Embryonic facial prominence (tissue), 1 donor: ENCODE results near the gene IL6.
"Not testable (repeated sequence)": the region's sequence is repeated elsewhere in the genome, so short reads cannot be mapped to it uniquely, and the experiment has no call there.

ENCODE experiments used
- DNase-seq: peaks from one replicate; pipeline ENCODE4 v3.0.0-alpha.2; 2016; ENCODE audit errors: extremely low spot score

IL6 gene

GRCh38 chr7:22703978-22704610 lies 22.9 kb upstream of the IL6 start:
- not testable (repeated sequence) for DNase-seq

GRCh38 chr7:22704722-22705121 lies 22.3 kb upstream of the IL6 start:
- DNase-seq = not testable (repeated sequence)

DNA sequence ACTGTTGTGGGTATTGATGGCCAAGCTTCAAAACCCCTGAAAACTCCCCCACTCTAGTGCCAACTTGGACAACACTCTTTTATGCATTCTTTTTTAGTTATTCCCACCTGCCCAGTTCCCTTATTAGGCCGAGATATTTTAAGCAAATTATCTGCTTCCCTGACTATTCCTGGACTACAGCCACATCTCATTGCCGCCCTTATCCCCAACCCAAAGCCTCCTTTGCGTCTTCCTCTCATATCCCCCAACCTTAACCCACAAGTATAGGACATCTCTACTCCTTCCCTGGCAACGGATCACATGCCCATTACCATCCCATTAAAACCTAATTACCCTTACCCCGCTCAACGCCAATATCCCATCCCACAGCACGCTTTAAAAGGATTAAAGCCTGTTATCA lies 21.1 kb upstream of the IL6 start:
- not testable (repeated sequence) for DNase-seq

DNA sequence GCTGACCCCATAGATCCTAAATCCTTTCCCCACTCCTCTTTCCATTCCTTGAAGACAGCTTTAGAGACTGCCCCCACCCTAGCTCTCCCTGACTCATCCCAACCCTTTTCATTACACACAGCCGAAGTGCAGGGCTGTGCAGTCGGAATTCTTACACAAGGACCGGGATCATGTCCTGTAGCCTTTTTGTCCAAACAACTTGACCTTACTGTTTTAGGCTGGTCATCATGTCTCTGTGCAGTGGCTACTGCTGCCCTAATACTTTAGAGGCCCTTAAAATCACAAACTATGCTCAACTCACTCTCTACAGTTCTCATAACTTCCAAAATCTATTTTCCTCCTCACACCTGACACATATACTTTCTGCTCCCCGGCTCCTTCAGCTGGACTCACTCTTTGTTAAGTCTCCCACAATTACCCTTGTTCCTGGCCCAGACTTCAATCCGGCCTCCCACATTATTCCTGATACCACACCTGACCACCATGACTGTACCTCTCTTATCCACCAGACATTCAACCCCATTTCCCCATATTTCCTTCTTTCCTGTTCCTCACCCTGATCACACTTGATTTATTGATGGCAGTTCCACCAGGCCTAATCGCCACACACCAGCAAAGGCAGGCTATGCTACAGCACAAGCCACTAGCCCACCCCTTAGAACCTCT lies 19.8 kb upstream of the IL6 start:
- not testable (repeated sequence) for DNase-seq

GRCh38 chr7:22708214-22708613 lies 18.8 kb upstream of the IL6 start:
- not testable (repeated sequence) for DNase-seq

DNA sequence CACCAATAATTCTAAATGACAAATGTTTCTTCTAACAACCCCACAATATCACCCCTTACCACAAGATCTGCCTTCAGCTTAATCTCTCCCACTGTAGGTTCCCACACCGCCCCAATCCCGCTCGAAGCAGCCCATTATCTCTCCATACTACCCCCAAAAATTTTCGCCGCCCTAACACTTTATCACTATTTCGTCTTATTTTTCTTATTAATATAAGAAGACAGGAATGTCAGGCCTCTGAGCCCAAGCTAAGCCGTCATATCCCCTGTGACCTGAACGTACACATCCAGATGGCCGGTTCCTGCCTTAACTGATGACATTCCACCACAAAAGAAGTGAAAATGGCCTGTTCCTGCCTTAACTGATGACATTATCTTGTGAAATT lies 18.3 kb upstream of the IL6 start:
- not testable (repeated sequence) for DNase-seq

- not testable (repeated sequence) for DNase-seq
Measured at GRCh38 chr7:22709062-22709829, 17.8 kb upstream of the IL6 start.

- DNase-seq = no peak
Measured at GRCh38 chr7:22709857-22710256, 17.1 kb upstream of the IL6 start.

- no peak for DNase-seq
Measured at GRCh38 chr7:22712999-22713398, 14.0 kb upstream of the IL6 start.

GRCh38 chr7:22713463-22713862 lies 13.5 kb upstream of the IL6 start:
- DNase-seq = no peak

DNA sequence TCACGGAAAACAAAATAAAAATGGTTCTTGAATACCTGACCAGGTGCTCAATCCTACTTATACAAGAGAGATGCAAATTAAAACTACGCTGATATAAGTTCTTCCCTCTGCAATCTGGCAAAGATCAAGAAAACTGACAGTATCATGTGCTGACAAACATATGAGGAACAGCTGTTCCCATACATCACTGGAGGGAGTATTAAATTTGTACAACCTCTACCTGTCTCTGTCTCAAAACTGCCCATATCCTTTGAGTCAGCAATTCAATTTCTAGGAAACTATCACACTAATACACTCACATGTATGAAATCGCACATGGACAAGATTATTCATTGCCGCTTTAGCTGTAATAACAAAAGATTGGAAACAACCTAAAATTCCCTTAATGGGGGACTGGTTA lies 11.0 kb upstream of the IL6 start:
- DNase-seq = no peak

GRCh38 chr7:22717760-22718159 lies 9.2 kb upstream of the IL6 start:
- no peak for DNase-seq

DNA sequence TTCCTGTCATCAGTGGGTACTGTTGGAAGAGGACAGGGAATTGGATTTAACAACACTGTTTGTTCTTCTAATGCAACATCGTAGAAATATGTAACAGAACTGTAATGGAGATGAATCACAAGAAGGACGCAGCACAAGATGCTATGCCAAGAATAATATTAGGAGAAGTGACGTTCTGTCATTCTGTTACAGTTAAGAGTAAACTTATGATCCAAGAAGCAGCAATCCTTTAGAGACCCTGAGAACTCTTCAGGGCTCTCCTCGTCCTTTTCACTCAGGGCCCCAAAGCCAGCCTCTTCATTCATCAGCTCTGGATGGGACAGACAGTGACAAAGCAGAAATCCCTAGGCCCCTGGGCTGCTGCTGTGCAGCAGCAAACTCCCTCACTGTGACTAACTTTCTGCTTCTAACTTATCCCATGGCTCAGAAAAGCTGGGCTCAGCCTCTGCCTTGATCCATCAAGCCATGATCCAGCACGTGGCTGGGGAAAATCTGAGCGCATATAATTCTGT lies 8.7 kb upstream of the IL6 start:
- DNase-seq = no peak

DNA sequence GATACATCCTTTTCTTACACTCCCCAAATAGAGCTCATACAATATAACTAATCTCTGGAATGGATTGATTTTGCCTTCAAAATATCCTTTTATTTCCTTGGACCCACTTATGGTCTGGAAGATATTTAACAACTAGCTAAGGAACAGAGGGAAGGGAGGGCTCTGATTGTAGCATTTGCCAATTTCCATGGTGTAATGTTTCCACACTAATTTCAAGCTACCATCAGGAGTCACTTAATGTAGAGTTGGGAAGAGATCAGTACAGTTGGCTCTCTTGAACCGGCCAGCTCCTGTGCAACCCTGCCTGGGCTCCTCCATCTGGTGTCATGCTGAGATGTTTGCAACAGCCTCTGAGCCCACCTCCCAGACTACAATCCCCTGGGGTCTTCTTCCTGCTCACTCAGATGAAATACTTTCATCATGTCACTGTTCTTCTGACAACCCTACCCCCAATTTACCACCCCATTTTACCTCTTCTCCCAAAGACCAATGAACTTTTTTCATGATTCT lies 8.0 kb upstream of the IL6 start:
- DNase-seq = no peak

GRCh38 chr7:22720791-22721786 lies 5.9 kb upstream of the IL6 start:
- DNase-seq = no peak

GRCh38 chr7:22722536-22723180 lies 4.3 kb upstream of the IL6 start:
- no peak for DNase-seq

- DNase-seq = no peak
Measured at GRCh38 chr7:22723181-22723601, 3.8 kb upstream of the IL6 start.

DNA sequence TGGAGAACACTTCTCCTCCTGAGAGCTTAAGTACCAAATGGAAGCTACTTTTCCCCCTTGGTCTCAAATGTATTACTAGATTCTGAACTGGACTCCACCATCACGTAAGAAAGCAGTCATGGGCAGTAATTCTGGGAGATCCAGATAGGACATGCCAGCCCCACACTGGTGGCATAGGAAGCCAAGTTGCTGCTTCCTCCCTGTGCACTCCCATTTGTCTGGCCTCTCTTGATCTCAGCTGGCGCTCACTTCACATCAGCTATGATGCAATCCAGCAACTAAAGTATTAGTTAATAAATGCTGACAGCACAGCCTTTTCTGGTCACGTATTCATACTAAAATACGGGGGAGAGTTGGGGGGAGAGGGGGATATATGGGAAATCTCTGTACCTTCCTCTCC lies 3.4 kb upstream of the IL6 start:
- DNase-seq = no peak

DNA sequence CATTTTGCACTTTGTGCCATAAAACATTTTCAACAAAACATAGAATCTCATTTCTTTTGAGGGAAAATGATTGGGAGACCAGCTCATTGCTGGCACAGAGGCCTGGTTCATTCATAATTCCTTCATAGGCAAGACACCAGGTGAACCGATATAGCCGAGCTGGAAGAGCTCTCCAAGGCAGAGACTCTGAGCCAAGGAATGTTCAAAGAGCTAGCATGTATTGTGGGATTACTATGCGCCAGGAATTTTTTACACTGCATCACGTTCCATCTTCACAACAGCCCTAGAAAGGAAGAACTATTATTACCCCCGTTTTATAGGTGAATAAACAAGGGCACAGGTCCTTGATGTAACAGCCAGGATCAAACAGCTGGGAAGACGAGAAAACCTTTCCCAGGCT lies 2.1 kb upstream of the IL6 start:
- no peak for DNase-seq

- no peak for DNase-seq
Measured at GRCh38 chr7:22725585-22725984, 1.4 kb upstream of the IL6 start.
